WI38 (cell line): ENCODE data around the gene REN.

Experiments
- H3K4me3 ChIP-seq: 2 replicates; pipeline ENCODE4 v1.5.1; 2011; ENCODE audit warnings: low read depth, mild to moderate bottlenecking, control low read depth, low read length
- CTCF ChIP-seq: IDR thresholded peaks from 2 replicates; pipeline ENCODE4 v1.5.1; 2012; ENCODE audit warnings: low read depth, mild to moderate bottlenecking, control low read depth, low read length

Gene REN

DNA sequence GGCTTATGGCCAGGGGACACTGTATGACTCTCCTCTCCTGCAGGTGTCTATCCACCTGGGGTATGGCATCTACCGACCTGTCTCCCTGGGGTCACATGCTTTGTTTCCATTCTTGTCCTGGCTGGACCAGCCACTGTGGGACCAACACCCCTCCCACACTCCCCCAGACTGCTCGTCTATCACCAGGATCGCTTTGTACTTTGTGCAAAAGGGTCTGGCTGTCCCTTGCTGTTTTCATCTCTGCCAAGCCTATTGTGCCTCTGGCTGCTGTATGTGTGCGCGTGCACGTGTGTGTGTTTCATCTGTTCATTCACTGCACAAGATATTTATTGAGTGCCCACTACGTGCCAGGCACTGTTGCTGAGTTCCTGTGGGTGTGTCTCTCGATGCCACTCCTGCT lies 39.8 kb downstream of the REN start:
- no peak overlapping the region for H3K4me3 ChIP-seq
- no peak for TF ChIP-seq CTCF

GRCh38 chr1:204125759-204126351 lies 40.3 kb downstream of the REN start:
- H3K4me3 ChIP-seq, result no peak overlapping the region
- no peak for TF ChIP-seq CTCF

- no peak for TF ChIP-seq CTCF
- no peak overlapping the region for H3K4me3 ChIP-seq
Measured at GRCh38 chr1:204124639-204125038, 41.5 kb downstream of the REN start.

GRCh38 chr1:204123376-204123775 lies 42.8 kb downstream of the REN start:
- H3K4me3 ChIP-seq, result no peak overlapping the region
- peak; percentile 24; the same call in 1 of the 2 replicates for TF ChIP-seq CTCF

DNA sequence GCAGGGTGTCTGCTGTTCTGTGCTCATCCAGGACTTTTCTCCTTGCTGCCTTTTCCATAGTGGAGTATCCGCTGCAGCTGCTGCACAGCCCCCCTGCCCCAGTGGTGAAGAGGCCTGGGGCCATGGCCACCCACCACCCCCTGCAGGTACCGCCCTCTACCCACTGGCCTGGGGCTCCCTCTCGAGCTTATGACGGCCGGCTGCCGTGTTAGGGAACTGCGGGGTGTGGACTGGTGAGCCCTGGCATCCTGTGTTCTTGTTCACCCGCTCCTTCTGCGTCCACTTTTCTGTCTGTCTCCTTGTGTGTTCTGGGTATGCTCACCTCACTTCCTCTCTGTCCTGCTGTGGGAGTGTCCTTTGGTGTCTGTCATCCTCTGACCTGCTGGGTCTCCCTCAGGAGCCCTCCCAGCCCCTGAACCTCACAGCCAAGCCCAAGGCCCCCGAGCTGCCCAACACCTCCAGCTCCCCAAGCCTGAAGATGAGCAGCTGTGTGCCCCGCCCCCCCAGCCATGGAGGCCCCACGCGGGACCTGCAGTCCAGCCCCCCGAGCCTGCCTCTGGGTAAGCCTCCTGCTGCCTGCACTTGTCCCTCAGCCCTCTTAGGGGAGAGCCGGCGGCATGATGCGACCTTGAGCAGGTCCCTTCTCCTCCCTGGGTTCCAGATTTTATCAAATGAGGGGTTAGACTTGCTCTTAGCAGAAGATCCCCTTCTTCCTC lies 44.1 kb downstream of the REN start:
- no peak overlapping the region for H3K4me3 ChIP-seq
- no peak for TF ChIP-seq CTCF

DNA sequence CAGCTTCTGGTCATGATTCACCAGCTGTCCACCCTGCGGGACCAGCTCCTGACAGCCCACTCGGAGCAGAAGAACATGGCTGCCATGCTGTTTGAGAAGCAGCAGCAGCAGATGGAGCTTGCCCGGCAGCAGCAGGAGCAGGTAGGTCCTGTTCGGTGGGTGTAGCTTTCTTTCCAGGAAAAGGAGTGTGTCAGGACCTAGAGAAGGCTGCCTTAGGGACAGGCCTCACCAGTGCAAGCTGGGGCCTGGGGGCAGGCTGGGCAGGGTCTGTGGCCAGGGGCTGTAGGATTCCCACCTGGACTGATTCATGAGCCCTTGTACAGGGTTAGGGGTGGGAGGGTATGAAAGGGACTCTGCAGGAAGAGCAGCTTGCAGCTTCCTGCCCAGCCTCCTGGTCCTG lies 49.6 kb downstream of the REN start:
- TF ChIP-seq CTCF, result no peak
- no peak overlapping the region for H3K4me3 ChIP-seq

DNA sequence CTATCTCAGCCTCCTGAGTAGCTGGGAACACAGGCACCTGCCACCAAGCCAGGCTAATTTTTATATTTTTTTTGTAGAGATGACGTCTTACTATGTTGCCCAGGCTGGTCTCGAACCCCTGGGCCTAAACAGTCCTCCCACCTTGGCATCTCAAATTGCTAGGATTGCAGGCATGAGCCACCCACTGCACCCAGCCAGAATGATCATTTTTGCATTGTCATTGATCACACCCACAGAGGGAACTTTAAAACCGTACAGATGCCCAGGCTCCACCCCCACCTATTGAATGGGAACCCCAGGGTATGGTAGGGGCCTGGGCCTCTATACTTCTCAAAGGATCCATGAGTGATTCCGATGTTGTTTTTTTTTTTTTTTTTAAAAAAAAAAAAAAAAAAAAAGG lies 51.0 kb downstream of the REN start:
- no peak overlapping the region for H3K4me3 ChIP-seq
- TF ChIP-seq CTCF, result no peak
